Neural progenitor cell (in vitro differentiated cells): Measurements from ENCODE around the gene CNTNAP2.

Source experiments
- EZH2phosphoT487 ChIP-seq: fragments of 200-600 bp; sonication (generic); IDR thresholded peaks from 2 replicates; pipeline ENCODE4 v1.6.1; 2017; ENCODE audit warnings: antibody characterized with exemption
- TF ChIP-seq, protein P1 (sequence below): fragments of 200-600 bp; sonication (generic); IDR thresholded peaks from 2 replicates; pipeline ENCODE4 v1.5.1; 2017; ENCODE audit warnings: antibody characterized with exemption, mild to moderate bottlenecking

DNA sequence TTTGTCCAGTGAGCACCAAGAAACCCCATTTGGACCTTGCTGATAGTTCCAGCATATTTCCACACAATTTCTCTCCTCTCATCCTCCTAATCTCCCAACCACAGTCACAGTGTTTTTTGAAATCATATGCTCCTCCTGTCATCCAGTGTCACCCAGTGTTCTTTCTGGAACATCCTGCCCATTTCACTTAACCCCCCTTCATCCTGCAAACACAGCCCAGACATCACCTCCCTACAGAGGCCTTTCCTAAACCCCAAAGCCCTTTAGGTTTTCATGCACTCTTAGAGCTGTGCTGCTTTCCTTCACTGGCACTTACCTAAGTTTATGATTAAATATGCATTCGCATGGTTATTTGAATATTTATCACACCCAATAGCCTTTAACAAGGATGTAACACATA is 1316.0 kb downstream of the CNTNAP2 start:
- TF ChIP-seq EZH2phosphoT487: no peak
- TF ChIP-seq, protein P1, sequence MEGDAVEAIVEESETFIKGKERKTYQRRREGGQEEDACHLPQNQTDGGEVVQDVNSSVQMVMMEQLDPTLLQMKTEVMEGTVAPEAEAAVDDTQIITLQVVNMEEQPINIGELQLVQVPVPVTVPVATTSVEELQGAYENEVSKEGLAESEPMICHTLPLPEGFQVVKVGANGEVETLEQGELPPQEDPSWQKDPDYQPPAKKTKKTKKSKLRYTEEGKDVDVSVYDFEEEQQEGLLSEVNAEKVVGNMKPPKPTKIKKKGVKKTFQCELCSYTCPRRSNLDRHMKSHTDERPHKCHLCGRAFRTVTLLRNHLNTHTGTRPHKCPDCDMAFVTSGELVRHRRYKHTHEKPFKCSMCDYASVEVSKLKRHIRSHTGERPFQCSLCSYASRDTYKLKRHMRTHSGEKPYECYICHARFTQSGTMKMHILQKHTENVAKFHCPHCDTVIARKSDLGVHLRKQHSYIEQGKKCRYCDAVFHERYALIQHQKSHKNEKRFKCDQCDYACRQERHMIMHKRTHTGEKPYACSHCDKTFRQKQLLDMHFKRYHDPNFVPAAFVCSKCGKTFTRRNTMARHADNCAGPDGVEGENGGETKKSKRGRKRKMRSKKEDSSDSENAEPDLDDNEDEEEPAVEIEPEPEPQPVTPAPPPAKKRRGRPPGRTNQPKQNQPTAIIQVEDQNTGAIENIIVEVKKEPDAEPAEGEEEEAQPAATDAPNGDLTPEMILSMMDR: no peak
